ENCODE measurements around the gene CBX3. TPM values are rescaled to one million over a fixed set of nuclear protein-coding genes. Genes with fewer than 3 reads are reported as not detected.
A peak's percentile ranks its signal among the peaks of the same experiment; 100 is the strongest.

Gene CBX3
- total RNA-seq, 2 experiments from 2014 or later, result 366 to 370 TPM

GRCh38 chr7:26199301-26200037, 2.1 kb upstream of the CBX3 start:
- Mint-ChIP-seq H3K27me3 (peaks cover 24% of the 10 kb centered on the region), H3K4me1 (peaks cover 35% of the 10 kb centered on the region), H3K27ac (peak overlapping the region; percentile 100), H3K4me3 (peak overlapping the region; percentile 100), H3K9me3 (no peaks in the 10 kb centered on the region), H3K36me3 (peaks cover 78% of the 10 kb centered on the region)
- peak; percentile 58 for DNase-seq

GRCh38 chr7:26200038-26200443, 1.5 kb upstream of the CBX3 start:
- H3K27me3 Mint-ChIP-seq, result peaks cover 24% of the 10 kb centered on the region
- peak overlapping the region; percentile 100 for H3K27ac Mint-ChIP-seq
- H3K36me3 Mint-ChIP-seq, result peaks cover 79% of the 10 kb centered on the region
- H3K4me3 Mint-ChIP-seq, result peak overlapping the region; percentile 100
- peak; percentile 77 for DNase-seq
- H3K9me3 Mint-ChIP-seq, result no peaks in the 10 kb centered on the region
- H3K4me1 Mint-ChIP-seq, result peaks cover 37% of the 10 kb centered on the region

- DNase-seq, result peak; percentile 95
- peak within 1 kb of the TSS; percentile 100 for H3K27ac Mint-ChIP-seq
- peaks cover 38% of the 10 kb centered on the region for H3K4me1 Mint-ChIP-seq
- H3K36me3 Mint-ChIP-seq, result peaks cover 79% of the 10 kb centered on the region
- peaks cover 24% of the 10 kb centered on the region for H3K27me3 Mint-ChIP-seq
- no peaks in the 10 kb centered on the region for H3K9me3 Mint-ChIP-seq
- H3K4me3 Mint-ChIP-seq, result peak within 1 kb of the TSS; percentile 100
Observed at GRCh38 chr7:26200444-26201246, 900 bp upstream of the CBX3 start, which contains the start of gene HNRNPA2B1. Gene HNRNPA2B1, minus strand, starts transcription at chr7:26200746. Its CDS starts 169 bp downstream, at chr7:26200577.

- H3K4me3 Mint-ChIP-seq, result peak overlapping the region; percentile 91
- H3K4me1 Mint-ChIP-seq, result peaks cover 41% of the 10 kb centered on the region
- H3K36me3 Mint-ChIP-seq, result peaks cover 74% of the 10 kb centered on the region
- peak; percentile 66 for DNase-seq
- H3K9me3 Mint-ChIP-seq, result no peaks in the 10 kb centered on the region
- peak overlapping the region; percentile 95 for H3K27ac Mint-ChIP-seq
- H3K27me3 Mint-ChIP-seq, result peaks cover 24% of the 10 kb centered on the region
Observed at GRCh38 chr7:26202019-26202990, 760 bp downstream of the CBX3 start.

- H3K36me3 Mint-ChIP-seq, result peaks cover 73% of the 10 kb centered on the region
- H3K27ac Mint-ChIP-seq, result peak overlapping the region; percentile 95
- H3K4me3 Mint-ChIP-seq, result peak overlapping the region; percentile 91
- no peak for DNase-seq
- H3K27me3 Mint-ChIP-seq, result peaks cover 24% of the 10 kb centered on the region
- no peaks in the 10 kb centered on the region for H3K9me3 Mint-ChIP-seq
- peaks cover 43% of the 10 kb centered on the region for H3K4me1 Mint-ChIP-seq
Observed at GRCh38 chr7:26203016-26203415, 1.5 kb downstream of the CBX3 start.

GRCh38 chr7:26208040-26208439, 6.5 kb downstream of the CBX3 start:
- Mint-ChIP-seq H3K4me1 (peaks cover 55% of the 10 kb centered on the region), H3K4me3 (no peak overlapping the region), H3K27ac (peak overlapping the region; percentile 51), H3K36me3 (peaks cover 68% of the 10 kb centered on the region), H3K9me3 (no peaks in the 10 kb centered on the region), H3K27me3 (no peaks in the 10 kb centered on the region)
- no peak for DNase-seq

GRCh38 chr7:26212921-26213718, 11.6 kb downstream of the CBX3 start:
- H3K9me3 Mint-ChIP-seq, result no peaks in the 10 kb centered on the region
- H3K27me3 Mint-ChIP-seq, result no peaks in the 10 kb centered on the region
- peaks cover 36% of the 10 kb centered on the region for H3K36me3 Mint-ChIP-seq
- no peak for DNase-seq
- H3K27ac Mint-ChIP-seq, result no peak overlapping the region
- H3K4me3 Mint-ChIP-seq, result no peak overlapping the region
- H3K4me1 Mint-ChIP-seq, result peaks cover 32% of the 10 kb centered on the region

GRCh38 chr7:26213807-26214515, 12.4 kb downstream of the CBX3 start:
- no peak for DNase-seq
- peaks cover 34% of the 10 kb centered on the region for H3K36me3 Mint-ChIP-seq
- H3K9me3 Mint-ChIP-seq, result no peaks in the 10 kb centered on the region
- no peak overlapping the region for H3K4me3 Mint-ChIP-seq
- H3K4me1 Mint-ChIP-seq, result peaks cover 32% of the 10 kb centered on the region
- H3K27me3 Mint-ChIP-seq, result no peaks in the 10 kb centered on the region
- H3K27ac Mint-ChIP-seq, result peak overlapping the region; percentile 43

- H3K27ac Mint-ChIP-seq, result no peak overlapping the region
Observed at GRCh38 chr7:26216049-26216448, 14.5 kb downstream of the CBX3 start.

GRCh38 chr7:26224359-26224758, 22.8 kb downstream of the CBX3 start:
- H3K27ac Mint-ChIP-seq, result no peak overlapping the region
- H3K27me3 Mint-ChIP-seq, result peaks cover 4% of the 10 kb centered on the region
- no peaks in the 10 kb centered on the region for H3K9me3 Mint-ChIP-seq
- no peaks in the 10 kb centered on the region for H3K4me1 Mint-ChIP-seq
- DNase-seq, result no peak
- no peak overlapping the region for H3K4me3 Mint-ChIP-seq
- no peaks in the 10 kb centered on the region for H3K36me3 Mint-ChIP-seq

More at GRCh38 chr7:26216049-26216448, 14.5 kb downstream of the CBX3 start:
- H3K4me3 Mint-ChIP-seq, result no peak overlapping the region
- H3K9me3 Mint-ChIP-seq, result no peaks in the 10 kb centered on the region
- H3K36me3 Mint-ChIP-seq, result peaks cover 22% of the 10 kb centered on the region
- peaks cover 21% of the 10 kb centered on the region for H3K4me1 Mint-ChIP-seq
- no peaks in the 10 kb centered on the region for H3K27me3 Mint-ChIP-seq
- no peak for DNase-seq

GRCh38 chr7:26227987-26228386, 26.4 kb downstream of the CBX3 start:
- no peaks in the 10 kb centered on the region for H3K9me3 Mint-ChIP-seq

GRCh38 chr7:26233902-26234511, 32.5 kb downstream of the CBX3 start:
- peaks cover 4% of the 10 kb centered on the region for H3K4me1 Mint-ChIP-seq
- DNase-seq, result no peak
- H3K36me3 Mint-ChIP-seq, result no peaks in the 10 kb centered on the region
- H3K4me3 Mint-ChIP-seq, result no peak overlapping the region
- no peaks in the 10 kb centered on the region for H3K9me3 Mint-ChIP-seq
- H3K27me3 Mint-ChIP-seq, result no peaks in the 10 kb centered on the region
- no peak overlapping the region for H3K27ac Mint-ChIP-seq

More at GRCh38 chr7:26227987-26228386, 26.4 kb downstream of the CBX3 start:
- H3K27me3 Mint-ChIP-seq, result peaks cover 4% of the 10 kb centered on the region
- H3K4me1 Mint-ChIP-seq, result no peaks in the 10 kb centered on the region
- H3K36me3 Mint-ChIP-seq, result no peaks in the 10 kb centered on the region
- no peak overlapping the region for H3K4me3 Mint-ChIP-seq
- H3K27ac Mint-ChIP-seq, result no peak overlapping the region
- DNase-seq, result no peak
